SK-N-SH treated with all-trans-retinoic acid at 6 μM for 48 hours (cell line): ENCODE results near the gene ROBO1.

Source experiments
- ATAC-seq: fragments of 200-7000 bp; cut with Tn5 transposase; 3 replicates; pipeline ENCODE4 v1.9.1; 2020; ENCODE audit warnings: mild to moderate bottlenecking, moderate library complexity
- ARNTL ChIP-seq: fragments of 450-650 bp; formaldehyde crosslinking; IDR thresholded peaks from 2 replicates; pipeline ENCODE4 v1.5.0; 2020; ENCODE audit warnings: low read depth, mild to moderate bottlenecking, moderate library complexity, borderline replicate concordance
- BACH2 ChIP-seq: fragments of 250-450 bp; sonication (Bioruptor Pico); IDR thresholded peaks from 2 replicates; pipeline ENCODE4 v1.9.0; 2021; ENCODE audit warnings: mild to moderate bottlenecking, borderline replicate concordance
- ESRRG ChIP-seq: fragments of 250-450 bp; sonication (Bioruptor Pico); IDR thresholded peaks from 2 replicates; pipeline ENCODE4 v1.6.1; 2021; ENCODE audit warnings: mild to moderate bottlenecking
- GLIS3 ChIP-seq: fragments of 250-450 bp; sonication (Bioruptor Pico); IDR thresholded peaks from 2 replicates; pipeline ENCODE4 v1.5.0; 2020; ENCODE audit warnings: mild to moderate bottlenecking, moderate library complexity
- PPARA ChIP-seq: fragments of 250-450 bp; sonication (Bioruptor Pico); IDR thresholded peaks from 2 replicates; pipeline ENCODE4 v1.5.0; 2020; ENCODE audit warnings: mild to moderate bottlenecking, borderline replicate concordance
- RARB ChIP-seq: fragments of 250-450 bp; sonication (Bioruptor Pico); IDR thresholded peaks from 2 replicates; pipeline ENCODE4 v1.8.0; 2021; ENCODE audit warnings: mild to moderate bottlenecking, moderate library complexity
- SNAI2 ChIP-seq: fragments of 250-450 bp; sonication (Bioruptor Pico); IDR thresholded peaks from 2 replicates; pipeline ENCODE4 v1.5.0; 2020; ENCODE audit warnings: mild to moderate bottlenecking, moderate library complexity
- TCF4 ChIP-seq: fragments of 250-450 bp; sonication (Bioruptor Pico); IDR thresholded peaks from 2 replicates; pipeline ENCODE4 v1.8.0; 2021; ENCODE audit warnings: mild to moderate bottlenecking, moderate library complexity, borderline replicate concordance
- TOX ChIP-seq: fragments of 250-450 bp; sonication (Bioruptor Pico); IDR thresholded peaks from 2 replicates; pipeline ENCODE4 v1.8.0; 2021; ENCODE audit warnings: mild to moderate bottlenecking, moderate library complexity, borderline replicate concordance
- ZC3H10 ChIP-seq: fragments of 250-450 bp; sonication (Bioruptor Pico); IDR thresholded peaks from 2 replicates; pipeline ENCODE4 v1.5.1; 2021; ENCODE audit warnings: mild to moderate bottlenecking, moderate library complexity
- ZFP3 ChIP-seq: fragments of 250-450 bp; sonication (Bioruptor Pico); IDR thresholded peaks from 2 replicates; pipeline ENCODE4 v1.5.0; 2020; ENCODE audit warnings: mild to moderate bottlenecking, moderate library complexity
- ZFP30 ChIP-seq: fragments of 450-650 bp; formaldehyde crosslinking; IDR thresholded peaks from 2 replicates; pipeline ENCODE4 v1.5.0; 2022; ENCODE audit warnings: mild to moderate bottlenecking, moderate library complexity
- ZNF565 ChIP-seq: fragments of 450-650 bp; formaldehyde crosslinking; conservative IDR thresholded peaks from 2 replicates; pipeline ENCODE4 v1.5.0; 2020; ENCODE audit warnings: low read depth, mild to moderate bottlenecking, moderate library complexity
- ZNF70 ChIP-seq: fragments of 450-650 bp; formaldehyde crosslinking; IDR thresholded peaks from 2 replicates; pipeline ENCODE4 v1.5.0; 2020; ENCODE audit warnings: mild to moderate bottlenecking, moderate library complexity
- ZNF8 ChIP-seq: fragments of 450-650 bp; formaldehyde crosslinking; IDR thresholded peaks from 2 replicates; pipeline ENCODE4 v1.5.0; 2020; ENCODE audit warnings: mild to moderate bottlenecking, moderate library complexity
- TF ChIP-seq, protein P1 (sequence below): fragments of 250-450 bp; sonication (Bioruptor Pico); IDR thresholded peaks from 2 replicates; pipeline ENCODE4 v1.8.0; 2020; ENCODE audit warnings: mild to moderate bottlenecking, moderate library complexity, borderline replicate concordance
- TF ChIP-seq, protein P2 (sequence below): fragments of 250-450 bp; sonication (Bioruptor Pico); IDR thresholded peaks from 2 replicates; pipeline ENCODE4 v1.5.1; 2020; ENCODE audit warnings: low read depth, mild to moderate bottlenecking, moderate library complexity
- TF ChIP-seq, protein P3 (sequence below): fragments of 250-450 bp; sonication (Bioruptor Pico); IDR thresholded peaks from 2 replicates; pipeline ENCODE4 v1.8.0; 2021; ENCODE audit warnings: low read depth, mild to moderate bottlenecking, moderate library complexity, borderline replicate concordance
- TF ChIP-seq, protein P4 (sequence below): fragments of 250-450 bp; sonication (Bioruptor Pico); IDR thresholded peaks from 2 replicates; pipeline ENCODE4 v1.5.1; 2021; ENCODE audit warnings: mild to moderate bottlenecking, moderate library complexity
- TF ChIP-seq, protein P5 (sequence below): fragments of 250-450 bp; sonication (Bioruptor Pico); IDR thresholded peaks from 2 replicates; pipeline ENCODE4 v1.5.0; 2020; ENCODE audit warnings: mild to moderate bottlenecking, moderate library complexity

The ROBO1 gene

DNA sequence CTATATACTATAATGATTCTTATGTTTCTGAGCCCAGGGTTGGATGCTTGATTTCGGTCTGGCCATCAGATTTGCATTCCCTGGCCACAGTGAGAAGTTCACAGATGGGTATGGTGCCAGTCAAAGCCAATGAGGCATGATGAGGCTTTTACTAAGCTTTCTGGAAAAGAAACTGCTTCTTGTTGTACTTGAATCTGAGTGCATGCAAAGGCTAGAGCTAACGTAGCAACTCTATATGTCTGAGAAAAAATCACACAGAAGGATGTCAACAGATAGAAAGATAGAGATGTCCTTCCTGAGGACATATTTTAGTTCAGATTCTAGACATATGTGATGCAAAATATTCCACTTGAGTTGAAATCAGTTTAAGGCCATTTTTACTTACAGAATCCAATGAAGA is 608.1 kb downstream of the ROBO1 start:
- no peak for TF ChIP-seq RARB (CRISPR knock-in tag)
- TF ChIP-seq, protein P1, sequence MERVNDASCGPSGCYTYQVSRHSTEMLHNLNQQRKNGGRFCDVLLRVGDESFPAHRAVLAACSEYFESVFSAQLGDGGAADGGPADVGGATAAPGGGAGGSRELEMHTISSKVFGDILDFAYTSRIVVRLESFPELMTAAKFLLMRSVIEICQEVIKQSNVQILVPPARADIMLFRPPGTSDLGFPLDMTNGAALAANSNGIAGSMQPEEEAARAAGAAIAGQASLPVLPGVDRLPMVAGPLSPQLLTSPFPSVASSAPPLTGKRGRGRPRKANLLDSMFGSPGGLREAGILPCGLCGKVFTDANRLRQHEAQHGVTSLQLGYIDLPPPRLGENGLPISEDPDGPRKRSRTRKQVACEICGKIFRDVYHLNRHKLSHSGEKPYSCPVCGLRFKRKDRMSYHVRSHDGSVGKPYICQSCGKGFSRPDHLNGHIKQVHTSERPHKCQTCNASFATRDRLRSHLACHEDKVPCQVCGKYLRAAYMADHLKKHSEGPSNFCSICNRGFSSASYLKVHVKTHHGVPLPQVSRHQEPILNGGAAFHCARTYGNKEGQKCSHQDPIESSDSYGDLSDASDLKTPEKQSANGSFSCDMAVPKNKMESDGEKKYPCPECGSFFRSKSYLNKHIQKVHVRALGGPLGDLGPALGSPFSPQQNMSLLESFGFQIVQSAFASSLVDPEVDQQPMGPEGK (CRISPR knock-in tag) = no peak
- TF ChIP-seq, all 23 proteins: peak for 0
- no peak for ATAC-seq

DNA sequence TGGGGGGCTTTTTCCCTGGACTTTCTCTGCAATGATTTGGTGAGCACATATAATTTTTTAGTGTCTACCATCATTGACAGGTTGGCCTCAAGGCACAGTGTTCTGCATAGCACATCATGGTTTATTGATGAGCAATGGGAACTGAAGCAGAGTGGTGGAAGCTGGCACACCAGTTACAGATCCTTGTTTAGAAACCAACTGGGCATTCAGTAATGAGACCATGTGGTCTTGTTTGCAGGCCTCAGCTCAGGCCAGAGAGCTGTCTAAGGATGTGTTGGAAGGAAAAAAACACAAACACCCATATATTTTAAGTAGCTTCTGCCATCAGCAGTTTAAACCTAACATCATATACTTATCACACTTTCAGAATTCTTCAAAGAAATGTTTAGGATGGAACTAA is 610.6 kb downstream of the ROBO1 start:
- no peak for TF ChIP-seq BACH2 (CRISPR knock-in tag)
- no peak for TF ChIP-seq ESRRG (CRISPR knock-in tag)
- TF ChIP-seq, protein P2, sequence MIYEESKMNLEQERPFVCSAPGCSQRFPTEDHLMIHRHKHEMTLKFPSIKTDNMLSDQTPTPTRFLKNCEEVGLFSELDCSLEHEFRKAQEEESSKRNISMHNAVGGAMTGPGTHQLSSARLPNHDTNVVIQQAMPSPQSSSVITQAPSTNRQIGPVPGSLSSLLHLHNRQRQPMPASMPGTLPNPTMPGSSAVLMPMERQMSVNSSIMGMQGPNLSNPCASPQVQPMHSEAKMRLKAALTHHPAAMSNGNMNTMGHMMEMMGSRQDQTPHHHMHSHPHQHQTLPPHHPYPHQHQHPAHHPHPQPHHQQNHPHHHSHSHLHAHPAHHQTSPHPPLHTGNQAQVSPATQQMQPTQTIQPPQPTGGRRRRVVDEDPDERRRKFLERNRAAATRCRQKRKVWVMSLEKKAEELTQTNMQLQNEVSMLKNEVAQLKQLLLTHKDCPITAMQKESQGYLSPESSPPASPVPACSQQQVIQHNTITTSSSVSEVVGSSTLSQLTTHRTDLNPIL = no peak
- TF ChIP-seq RARB (CRISPR knock-in tag) = no peak
- TF ChIP-seq ZC3H10 (CRISPR knock-in tag) = no peak
- TF ChIP-seq, all 23 proteins: peak for 0
- ATAC-seq = no peak

DNA sequence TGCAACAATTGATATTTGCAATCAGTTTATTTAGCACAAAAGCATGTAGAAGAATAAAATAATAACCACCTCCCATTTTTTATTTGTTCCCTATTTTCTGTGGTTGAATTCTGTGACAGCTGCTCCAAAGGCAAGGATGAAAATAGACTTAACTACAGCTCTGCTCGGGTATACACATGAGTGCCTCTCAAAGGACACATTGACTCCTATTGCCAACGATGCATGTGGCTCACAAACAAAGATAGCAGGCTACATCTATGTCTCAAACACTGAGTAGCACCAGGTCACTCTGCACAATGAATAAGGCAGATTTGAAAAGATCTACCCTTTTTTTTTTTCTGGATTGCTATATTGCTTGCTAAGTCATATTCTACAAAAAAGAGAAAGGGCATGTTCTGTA is 612.9 kb downstream of the ROBO1 start:
- no peak for TF ChIP-seq PPARA (CRISPR knock-in tag)
- TF ChIP-seq, protein P3, sequence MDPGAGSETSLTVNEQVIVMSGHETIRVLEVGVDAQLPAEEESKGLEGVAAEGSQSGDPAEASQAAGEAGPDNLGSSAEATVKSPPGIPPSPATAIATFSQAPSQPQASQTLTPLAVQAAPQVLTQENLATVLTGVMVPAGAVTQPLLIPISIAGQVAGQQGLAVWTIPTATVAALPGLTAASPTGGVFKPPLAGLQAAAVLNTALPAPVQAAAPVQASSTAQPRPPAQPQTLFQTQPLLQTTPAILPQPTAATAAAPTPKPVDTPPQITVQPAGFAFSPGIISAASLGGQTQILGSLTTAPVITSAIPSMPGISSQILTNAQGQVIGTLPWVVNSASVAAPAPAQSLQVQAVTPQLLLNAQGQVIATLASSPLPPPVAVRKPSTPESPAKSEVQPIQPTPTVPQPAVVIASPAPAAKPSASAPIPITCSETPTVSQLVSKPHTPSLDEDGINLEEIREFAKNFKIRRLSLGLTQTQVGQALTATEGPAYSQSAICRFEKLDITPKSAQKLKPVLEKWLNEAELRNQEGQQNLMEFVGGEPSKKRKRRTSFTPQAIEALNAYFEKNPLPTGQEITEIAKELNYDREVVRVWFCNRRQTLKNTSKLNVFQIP = no peak
- TF ChIP-seq TCF4 (CRISPR knock-in tag) = no peak
- no peak for TF ChIP-seq RARB (CRISPR knock-in tag)
- TF ChIP-seq, protein P4, sequence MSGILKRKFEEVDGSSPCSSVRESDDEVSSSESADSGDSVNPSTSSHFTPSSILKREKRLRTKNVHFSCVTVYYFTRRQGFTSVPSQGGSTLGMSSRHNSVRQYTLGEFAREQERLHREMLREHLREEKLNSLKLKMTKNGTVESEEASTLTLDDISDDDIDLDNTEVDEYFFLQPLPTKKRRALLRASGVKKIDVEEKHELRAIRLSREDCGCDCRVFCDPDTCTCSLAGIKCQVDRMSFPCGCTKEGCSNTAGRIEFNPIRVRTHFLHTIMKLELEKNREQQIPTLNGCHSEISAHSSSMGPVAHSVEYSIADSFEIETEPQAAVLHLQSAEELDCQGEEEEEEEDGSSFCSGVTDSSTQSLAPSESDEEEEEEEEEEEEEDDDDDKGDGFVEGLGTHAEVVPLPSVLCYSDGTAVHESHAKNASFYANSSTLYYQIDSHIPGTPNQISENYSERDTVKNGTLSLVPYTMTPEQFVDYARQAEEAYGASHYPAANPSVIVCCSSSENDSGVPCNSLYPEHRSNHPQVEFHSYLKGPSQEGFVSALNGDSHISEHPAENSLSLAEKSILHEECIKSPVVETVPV = no peak
- TF ChIP-seq ZNF565 (CRISPR knock-in tag) = no peak
- TF ChIP-seq ZFP3 (CRISPR knock-in tag) = no peak
- no peak for TF ChIP-seq ZC3H10 (CRISPR knock-in tag)
- TF ChIP-seq, protein P1 (CRISPR knock-in tag) = no peak
- TF ChIP-seq BACH2 (CRISPR knock-in tag) = no peak
- no peak for TF ChIP-seq TOX (CRISPR knock-in tag)
- TF ChIP-seq SNAI2 (CRISPR knock-in tag) = no peak
- no peak for TF ChIP-seq ARNTL (CRISPR knock-in tag)
- TF ChIP-seq, protein P5, sequence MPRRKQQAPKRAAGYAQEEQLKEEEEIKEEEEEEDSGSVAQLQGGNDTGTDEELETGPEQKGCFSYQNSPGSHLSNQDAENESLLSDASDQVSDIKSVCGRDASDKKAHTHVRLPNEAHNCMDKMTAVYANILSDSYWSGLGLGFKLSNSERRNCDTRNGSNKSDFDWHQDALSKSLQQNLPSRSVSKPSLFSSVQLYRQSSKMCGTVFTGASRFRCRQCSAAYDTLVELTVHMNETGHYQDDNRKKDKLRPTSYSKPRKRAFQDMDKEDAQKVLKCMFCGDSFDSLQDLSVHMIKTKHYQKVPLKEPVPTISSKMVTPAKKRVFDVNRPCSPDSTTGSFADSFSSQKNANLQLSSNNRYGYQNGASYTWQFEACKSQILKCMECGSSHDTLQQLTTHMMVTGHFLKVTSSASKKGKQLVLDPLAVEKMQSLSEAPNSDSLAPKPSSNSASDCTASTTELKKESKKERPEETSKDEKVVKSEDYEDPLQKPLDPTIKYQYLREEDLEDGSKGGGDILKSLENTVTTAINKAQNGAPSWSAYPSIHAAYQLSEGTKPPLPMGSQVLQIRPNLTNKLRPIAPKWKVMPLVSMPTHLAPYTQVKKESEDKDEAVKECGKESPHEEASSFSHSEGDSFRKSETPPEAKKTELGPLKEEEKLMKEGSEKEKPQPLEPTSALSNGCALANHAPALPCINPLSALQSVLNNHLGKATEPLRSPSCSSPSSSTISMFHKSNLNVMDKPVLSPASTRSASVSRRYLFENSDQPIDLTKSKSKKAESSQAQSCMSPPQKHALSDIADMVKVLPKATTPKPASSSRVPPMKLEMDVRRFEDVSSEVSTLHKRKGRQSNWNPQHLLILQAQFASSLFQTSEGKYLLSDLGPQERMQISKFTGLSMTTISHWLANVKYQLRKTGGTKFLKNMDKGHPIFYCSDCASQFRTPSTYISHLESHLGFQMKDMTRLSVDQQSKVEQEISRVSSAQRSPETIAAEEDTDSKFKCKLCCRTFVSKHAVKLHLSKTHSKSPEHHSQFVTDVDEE = no peak
- no peak for TF ChIP-seq ZNF8 (CRISPR knock-in tag)
- no peak for TF ChIP-seq ZFP30 (CRISPR knock-in tag)
- no peak for TF ChIP-seq ZNF70 (CRISPR knock-in tag)
- TF ChIP-seq, protein P2 = no peak
- TF ChIP-seq GLIS3 = no peak
- ATAC-seq = no peak
